ENCODE measurements around the gene NAA15.

DNA sequence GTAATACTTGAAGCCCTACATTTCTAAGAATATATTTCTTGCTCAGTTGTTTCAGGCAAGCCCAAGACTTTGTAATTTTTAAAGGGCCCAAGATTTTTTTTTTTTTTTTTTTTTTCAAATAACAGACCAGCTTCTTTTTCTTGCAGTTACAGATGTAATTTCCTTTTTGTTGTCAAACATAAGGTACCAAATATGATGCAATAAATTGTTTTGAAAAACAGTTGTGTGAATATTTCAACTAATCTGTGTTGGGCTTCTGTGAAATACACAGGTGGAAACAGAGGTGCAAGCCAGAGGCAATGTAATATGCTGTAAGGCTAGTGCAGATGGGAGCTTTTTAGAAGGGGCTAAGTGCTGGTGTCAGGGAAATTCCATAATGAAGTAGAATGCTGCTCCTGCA lies 87.8 kb downstream of the NAA15 start:
- no peak for TF ChIP-seq POLR2A (IDR thresholded peaks at IDR 0.05; ENCODE audit: low read length)
- no peak for TF ChIP-seq GATA1 (IDR thresholded peaks at IDR 0.05; ENCODE audit: low read depth, low read length)

All from erythroblast (primary cell).